Coronary artery (tissue), 2 donors: ENCODE data around the gene CCDC171.

Experiments
- DNase-seq: peaks from one replicate; pipeline ENCODE4 v3.0.0-alpha.2; 2017; ENCODE audit warnings: low spot score
- H3K27ac ChIP-seq, 2 donors: fragments of 200-600 bp; sonication (generic); one replicate each; pipeline ENCODE4 v1.5.1; 2016 to 2019
- H3K4me3 ChIP-seq: fragments of 200-600 bp; sonication (generic); 2 replicates; pipeline ENCODE4 v1.5.1; 2016; ENCODE audit warnings: mild to moderate bottlenecking, moderate library complexity
- CTCF ChIP-seq: fragments of 200-600 bp; sonication (generic); IDR thresholded peaks from one replicate; pipeline ENCODE4 v1.5.1; 2019; ENCODE audit warnings: antibody characterized with exemption

Gene CCDC171

GRCh38 chr9:16001856-16002255 lies 449.0 kb downstream of the CCDC171 start:
- no peak for TF ChIP-seq CTCF
- Histone ChIP-seq H3K27ac (no peak overlapping the region), H3K4me3 (no peak overlapping the region)
- DNase-seq, result no peak

DNA sequence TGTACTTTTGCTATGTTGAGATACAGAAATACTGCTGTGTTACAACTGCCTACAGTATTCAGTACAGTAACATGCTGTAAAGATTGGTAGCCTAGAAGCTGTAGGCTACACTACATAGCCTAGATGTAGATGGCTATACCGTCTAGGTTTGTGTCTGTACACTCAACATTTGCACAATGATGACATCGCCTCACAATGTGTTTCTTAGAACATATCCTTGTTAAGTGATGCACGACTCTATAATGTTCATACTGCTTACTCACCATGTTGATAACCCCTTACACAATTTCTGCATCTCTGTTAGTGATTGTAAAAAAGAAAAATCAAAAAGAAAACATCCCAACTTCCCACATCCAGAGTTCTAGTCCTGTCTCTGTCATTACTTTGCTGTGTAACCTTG lies 450.0 kb downstream of the CCDC171 start:
- H3K4me3 ChIP-seq, result no peak overlapping the region
- no peak overlapping the region for H3K27ac ChIP-seq
- no peak for DNase-seq
- no peak for TF ChIP-seq CTCF

DNA sequence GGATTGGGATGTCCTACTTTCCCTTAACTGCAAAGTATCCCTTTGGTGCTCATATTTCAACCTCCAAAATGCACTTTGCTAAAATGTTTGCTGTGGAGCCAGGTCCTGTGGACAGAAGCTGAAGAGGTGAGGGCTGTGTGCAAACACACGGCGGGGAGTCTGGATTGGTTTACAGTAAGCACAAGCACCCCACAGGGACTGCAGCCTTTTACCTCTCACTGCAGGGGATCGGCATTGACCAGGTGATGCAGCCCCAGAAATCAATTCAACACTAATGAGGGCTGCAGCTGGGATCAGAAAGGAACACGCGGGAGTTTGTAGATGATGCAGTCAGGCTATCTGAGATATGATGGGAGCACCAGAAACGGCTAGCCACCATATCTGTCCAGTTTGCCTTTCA lies 450.9 kb downstream of the CCDC171 start:
- H3K27ac ChIP-seq, result no peak overlapping the region
- no peak for TF ChIP-seq CTCF

GRCh38 chr9:16004613-16005012 lies 451.8 kb downstream of the CCDC171 start:
- Histone ChIP-seq H3K27ac (no peak overlapping the region), H3K4me3 (no peak overlapping the region)
- no peak for DNase-seq
- TF ChIP-seq CTCF, result no peak

More for the DNA sequence above, 450.9 kb downstream of the CCDC171 start:
- no peak overlapping the region for H3K4me3 ChIP-seq
- no peak for DNase-seq

GRCh38 chr9:16010221-16010620 lies 457.4 kb downstream of the CCDC171 start:
- H3K27ac ChIP-seq, result no peak overlapping the region
- no peak for DNase-seq
- no peak overlapping the region for H3K4me3 ChIP-seq
- TF ChIP-seq CTCF, result no peak

DNA sequence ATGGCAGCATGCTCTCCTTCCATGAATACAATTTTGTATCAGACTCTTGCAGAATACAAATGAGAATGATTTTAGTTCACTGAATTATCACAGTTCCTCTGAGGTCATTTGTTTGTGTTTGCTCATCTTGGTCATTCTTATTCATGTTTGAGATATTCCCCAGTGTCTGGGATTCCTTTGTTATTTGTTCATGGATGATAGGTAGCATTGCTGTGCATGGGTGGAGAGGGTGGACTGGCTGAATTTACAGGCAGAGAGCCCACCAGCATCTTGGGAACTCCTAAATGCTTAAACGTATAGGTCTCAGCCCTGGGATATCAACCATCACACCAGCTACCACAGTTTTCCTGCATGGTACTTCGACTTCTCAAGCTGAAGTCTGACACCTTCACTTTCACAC lies 459.8 kb downstream of the CCDC171 start:
- Histone ChIP-seq H3K4me3 (no peak overlapping the region), H3K27ac (no peak overlapping the region)
- TF ChIP-seq CTCF, result no peak
- no peak for DNase-seq

- no peak overlapping the region for H3K4me3 ChIP-seq
- no peak for DNase-seq
- no peak for TF ChIP-seq CTCF
- no peak overlapping the region for H3K27ac ChIP-seq
Measured at GRCh38 chr9:16013366-16013765, 460.5 kb downstream of the CCDC171 start.
